Measurements from ENCODE around the gene COPZ1. TPM values are rescaled to one million over a fixed set of nuclear protein-coding genes. Genes with fewer than 3 reads are reported as not detected.
A peak's percentile ranks its signal among the peaks of the same experiment; 100 is the strongest.

Gene COPZ1
- total and polyA plus RNA-seq, 2 donors (not counting 1 experiment from before 2014, with no cell fraction given) = 97.9 to 305 TPM

DNA sequence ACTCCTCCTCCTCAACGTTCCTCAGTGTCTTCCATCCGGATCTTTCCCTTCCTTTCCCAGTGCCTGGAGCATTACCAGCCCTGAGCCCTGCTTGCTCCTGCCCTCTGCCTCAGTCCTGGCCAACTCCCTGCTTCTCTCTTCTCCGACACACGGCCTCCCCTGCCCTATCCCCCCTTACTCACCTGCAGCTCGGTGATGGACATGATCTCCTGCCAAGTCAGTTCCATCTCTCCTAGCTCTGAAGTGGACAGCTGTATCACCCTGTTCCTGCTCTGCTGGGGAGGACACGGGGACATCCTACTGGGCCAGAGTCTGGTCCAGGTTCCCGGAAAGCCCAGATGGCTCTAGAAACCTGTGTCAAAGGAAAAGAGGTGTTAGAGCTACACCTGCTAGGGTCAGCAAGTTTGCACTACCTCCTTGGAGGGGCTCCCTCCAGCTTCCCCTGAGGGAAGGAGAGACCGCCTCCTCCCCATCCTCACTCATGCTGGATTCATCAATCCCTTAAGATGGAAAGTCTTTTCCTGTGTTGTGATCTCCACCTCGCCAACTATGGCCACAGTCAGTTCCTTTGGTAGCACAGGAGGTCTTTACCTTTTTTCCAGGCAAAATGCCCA lies 29.9 kb upstream of the COPZ1 start:
- H3K9me3 ChIP-seq (ENCODE audit: control insufficient read depth, insufficient read depth, low read depth, low read length) = no peaks in the 10 kb centered on the region
- TF ChIP-seq EZH2 (IDR thresholded peaks at IDR 0.05; ENCODE audit: low read length, missing control alignments) = no peak
- no peak for TF ChIP-seq CTCF (conservative IDR thresholded peaks at IDR 0.05 in 1 of 2, IDR thresholded peaks at IDR 0.05 in 1 of 2; ENCODE audit: low read depth in 1 of 2, low read length in 2 of 2)
- peaks cover 2% of the 10 kb centered on the region for H3K4me1 ChIP-seq (ENCODE audit: control insufficient read depth, extremely low read depth, insufficient read depth, low read length)
- H4K20me1 ChIP-seq (ENCODE audit: control insufficient read depth, extremely low read depth, insufficient read depth, low read length) = no peaks in the 10 kb centered on the region
- H3K27me3 ChIP-seq (ENCODE audit: control insufficient read depth, insufficient read depth, low read length) = peaks cover 15% of the 10 kb centered on the region
- no peak overlapping the region for H2AFZ ChIP-seq (ENCODE audit: low read length)
- H3K9ac ChIP-seq (ENCODE audit: insufficient read depth, low read length) = no peak overlapping the region
- H3K27ac ChIP-seq (ENCODE audit: insufficient read depth, low read length) = no peak overlapping the region
- H3K79me2 ChIP-seq (ENCODE audit: control insufficient read depth, insufficient read depth, low read length) = no peaks in the 10 kb centered on the region
- no peak overlapping the region for H3K4me3 ChIP-seq (replicated peaks in 1 of 4; ENCODE audit: control extremely low read depth in 1 of 4, insufficient read depth in 1 of 4, low read depth in 3 of 4, low read length in 4 of 4)
- no peak for DNase-seq (ENCODE audit: low read depth in 2 of 2)
- H3K36me3 ChIP-seq (ENCODE audit: control insufficient read depth, insufficient read depth, low read length) = peaks cover 1% of the 10 kb centered on the region
- H3K4me2 ChIP-seq (ENCODE audit: extremely low read depth, insufficient read depth, low read length) = no peak overlapping the region

DNA sequence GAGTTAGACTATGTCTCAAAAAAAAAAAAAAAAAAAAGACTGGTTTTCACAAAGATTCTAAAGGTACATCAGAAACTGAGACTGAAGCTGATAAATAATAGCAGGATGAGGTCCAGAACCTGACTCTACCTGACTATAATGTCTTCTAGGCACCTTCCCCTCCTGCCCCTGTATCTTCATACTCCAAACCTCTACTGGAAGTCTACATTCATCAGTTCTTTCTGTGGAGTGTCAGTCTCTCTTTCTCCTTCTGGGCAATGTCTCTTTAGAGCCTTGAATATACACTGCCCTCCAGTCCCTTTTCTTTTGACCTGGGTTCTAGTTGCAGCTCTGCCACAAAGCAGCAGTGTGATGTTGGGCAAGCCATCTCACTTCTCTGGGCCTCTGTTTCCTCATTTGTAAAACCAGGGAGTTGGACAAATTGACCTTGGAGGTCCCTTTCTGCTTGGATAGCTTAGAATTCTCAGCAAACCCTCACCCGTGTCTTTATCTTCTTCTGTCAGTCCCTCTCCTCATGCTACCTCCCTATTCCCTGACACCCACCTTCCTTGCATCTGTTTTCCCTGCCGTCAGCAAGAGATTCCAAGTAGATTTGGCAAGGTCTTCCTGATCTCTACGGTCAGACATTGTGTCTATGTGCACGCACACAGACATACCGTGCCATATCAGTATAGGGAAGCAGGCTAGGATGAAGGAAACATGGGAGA lies 28.4 kb upstream of the COPZ1 start:
- TF ChIP-seq CTCF (conservative IDR thresholded peaks at IDR 0.05 in 1 of 2, IDR thresholded peaks at IDR 0.05 in 1 of 2; ENCODE audit: low read depth in 1 of 2, low read length in 2 of 2) = no peak
- no peak for TF ChIP-seq EZH2 (IDR thresholded peaks at IDR 0.05; ENCODE audit: low read length, missing control alignments)
- no peak for DNase-seq (ENCODE audit: low read depth in 2 of 2)
- Histone ChIP-seq H3K9ac (ENCODE audit: insufficient read depth, low read length) (no peak overlapping the region), H3K36me3 (ENCODE audit: control insufficient read depth, insufficient read depth, low read length) (peaks cover 1% of the 10 kb centered on the region), H2AFZ (ENCODE audit: low read length) (no peak overlapping the region), H4K20me1 (ENCODE audit: control insufficient read depth, extremely low read depth, insufficient read depth, low read length) (no peaks in the 10 kb centered on the region), H3K4me2 (ENCODE audit: extremely low read depth, insufficient read depth, low read length) (no peak overlapping the region), H3K79me2 (ENCODE audit: control insufficient read depth, insufficient read depth, low read length) (no peaks in the 10 kb centered on the region), H3K9me3 (ENCODE audit: control insufficient read depth, insufficient read depth, low read depth, low read length) (no peaks in the 10 kb centered on the region), H3K27me3 (ENCODE audit: control insufficient read depth, insufficient read depth, low read length) (peaks cover 23% of the 10 kb centered on the region), H3K4me1 (ENCODE audit: control insufficient read depth, extremely low read depth, insufficient read depth, low read length) (peaks cover 12% of the 10 kb centered on the region), H3K4me3 (replicated peaks in 1 of 4; ENCODE audit: control extremely low read depth in 1 of 4, insufficient read depth in 1 of 4, low read depth in 3 of 4, low read length in 4 of 4) (no peak overlapping the region), H3K27ac (ENCODE audit: insufficient read depth, low read length) (no peak overlapping the region)

GRCh38 chr12:54298904-54299303 lies 26.0 kb upstream of the COPZ1 start:
- H3K9ac ChIP-seq (ENCODE audit: insufficient read depth, low read length) = no peak overlapping the region
- no peak for DNase-seq (ENCODE audit: low read depth in 2 of 2)
- no peaks in the 10 kb centered on the region for H3K9me3 ChIP-seq (ENCODE audit: control insufficient read depth, insufficient read depth, low read depth, low read length)
- peaks cover 33% of the 10 kb centered on the region for H3K27me3 ChIP-seq (ENCODE audit: control insufficient read depth, insufficient read depth, low read length)
- no peaks in the 10 kb centered on the region for H3K79me2 ChIP-seq (ENCODE audit: control insufficient read depth, insufficient read depth, low read length)
- H3K4me2 ChIP-seq (ENCODE audit: extremely low read depth, insufficient read depth, low read length) = no peak overlapping the region
- H4K20me1 ChIP-seq (ENCODE audit: control insufficient read depth, extremely low read depth, insufficient read depth, low read length) = no peaks in the 10 kb centered on the region
- H2AFZ ChIP-seq (ENCODE audit: low read length) = no peak overlapping the region
- no peak overlapping the region for H3K27ac ChIP-seq (ENCODE audit: insufficient read depth, low read length)
- no peak overlapping the region for H3K4me3 ChIP-seq (replicated peaks in 1 of 4; ENCODE audit: control extremely low read depth in 1 of 4, insufficient read depth in 1 of 4, low read depth in 3 of 4, low read length in 4 of 4)
- TF ChIP-seq CTCF (conservative IDR thresholded peaks at IDR 0.05 in 1 of 2, IDR thresholded peaks at IDR 0.05 in 1 of 2; ENCODE audit: low read depth in 1 of 2, low read length in 2 of 2) = no peak
- peak; percentile 8 for TF ChIP-seq EZH2 (IDR thresholded peaks at IDR 0.05; ENCODE audit: low read length, missing control alignments)
- H3K36me3 ChIP-seq (ENCODE audit: control insufficient read depth, insufficient read depth, low read length) = no peaks in the 10 kb centered on the region
- peaks cover 14% of the 10 kb centered on the region for H3K4me1 ChIP-seq (ENCODE audit: control insufficient read depth, extremely low read depth, insufficient read depth, low read length)
